Bronchial epithelial cell (primary cell): ENCODE measurements around the gene CACNA1G. TPM values are rescaled to one million over a fixed set of nuclear protein-coding genes. Genes with fewer than 3 reads are reported as not detected.

Experiments
- DNase-seq: peaks from one replicate; pipeline ENCODE4 v3.0.0-alpha.2; 2010; ENCODE audit warnings: low read depth
- FAIRE-seq: peaks from 2 replicates; lab custom pipeline; 2011; peaks lifted over from hg19 to GRCh38; lab: Jason Lieb, UNC
- H3K27me3 ChIP-seq: 2 replicates; pipeline ENCODE4 v1.5.1; 2011; ENCODE audit warnings: low read length; ENCODE audit not compliant: control insufficient read depth, insufficient read depth
- H3K36me3 ChIP-seq: 2 replicates; pipeline ENCODE4 v1.5.1; 2011; ENCODE audit warnings: low read length; ENCODE audit not compliant: control insufficient read depth, insufficient read depth
- H3K4me3 ChIP-seq: 2 replicates; pipeline ENCODE4 v1.5.1; 2011; ENCODE audit warnings: mild to moderate bottlenecking, low read depth, low read length, control low read depth
- total RNA-seq: library from RNA; depleted of rRNA; stranded (reverse); fragments of >200 nt; gene quantifications from 2 replicates; pipeline ENCODE4 v1.2.1, GENCODE V29; 2014
- TF ChIP-seq, protein P1 (sequence below): IDR thresholded peaks from 2 replicates; pipeline ENCODE4 v1.5.1; 2011; ENCODE audit warnings: mild to moderate bottlenecking, moderate library complexity, low read length, control low read depth, inconsistent platforms; ENCODE audit not compliant: insufficient read depth, severe bottlenecking

CACNA1G gene
- total RNA-seq, 1 donor from 2014 or later: not detected

DNA sequence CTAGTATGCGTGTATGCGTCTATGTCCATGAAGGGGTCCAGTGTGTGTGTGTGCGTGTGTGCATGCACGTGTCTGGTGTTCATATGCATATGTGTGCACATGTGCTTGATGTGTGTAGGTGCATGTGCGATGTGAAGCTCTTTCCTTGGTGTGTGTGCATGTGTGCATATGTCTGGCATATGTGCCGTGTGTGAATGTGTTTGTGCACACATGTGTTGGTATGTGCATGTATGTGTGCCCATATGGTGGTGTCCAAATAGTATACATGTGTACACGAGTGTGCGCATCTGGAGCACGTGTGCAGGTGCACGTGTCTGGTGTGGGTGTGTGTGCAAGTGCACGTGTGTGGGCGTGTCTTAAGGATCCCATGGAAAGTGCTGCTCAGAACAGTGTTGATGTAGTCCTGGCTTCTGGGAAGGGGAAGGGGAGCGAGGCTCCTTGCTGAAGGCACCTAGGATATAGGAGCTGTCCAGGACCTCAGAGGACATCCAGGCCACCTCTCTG, 17.0 kb downstream of the CACNA1G start:
- TF ChIP-seq, protein P1, sequence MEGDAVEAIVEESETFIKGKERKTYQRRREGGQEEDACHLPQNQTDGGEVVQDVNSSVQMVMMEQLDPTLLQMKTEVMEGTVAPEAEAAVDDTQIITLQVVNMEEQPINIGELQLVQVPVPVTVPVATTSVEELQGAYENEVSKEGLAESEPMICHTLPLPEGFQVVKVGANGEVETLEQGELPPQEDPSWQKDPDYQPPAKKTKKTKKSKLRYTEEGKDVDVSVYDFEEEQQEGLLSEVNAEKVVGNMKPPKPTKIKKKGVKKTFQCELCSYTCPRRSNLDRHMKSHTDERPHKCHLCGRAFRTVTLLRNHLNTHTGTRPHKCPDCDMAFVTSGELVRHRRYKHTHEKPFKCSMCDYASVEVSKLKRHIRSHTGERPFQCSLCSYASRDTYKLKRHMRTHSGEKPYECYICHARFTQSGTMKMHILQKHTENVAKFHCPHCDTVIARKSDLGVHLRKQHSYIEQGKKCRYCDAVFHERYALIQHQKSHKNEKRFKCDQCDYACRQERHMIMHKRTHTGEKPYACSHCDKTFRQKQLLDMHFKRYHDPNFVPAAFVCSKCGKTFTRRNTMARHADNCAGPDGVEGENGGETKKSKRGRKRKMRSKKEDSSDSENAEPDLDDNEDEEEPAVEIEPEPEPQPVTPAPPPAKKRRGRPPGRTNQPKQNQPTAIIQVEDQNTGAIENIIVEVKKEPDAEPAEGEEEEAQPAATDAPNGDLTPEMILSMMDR: no peak
- peak; percentile 95 for FAIRE-seq

DNA sequence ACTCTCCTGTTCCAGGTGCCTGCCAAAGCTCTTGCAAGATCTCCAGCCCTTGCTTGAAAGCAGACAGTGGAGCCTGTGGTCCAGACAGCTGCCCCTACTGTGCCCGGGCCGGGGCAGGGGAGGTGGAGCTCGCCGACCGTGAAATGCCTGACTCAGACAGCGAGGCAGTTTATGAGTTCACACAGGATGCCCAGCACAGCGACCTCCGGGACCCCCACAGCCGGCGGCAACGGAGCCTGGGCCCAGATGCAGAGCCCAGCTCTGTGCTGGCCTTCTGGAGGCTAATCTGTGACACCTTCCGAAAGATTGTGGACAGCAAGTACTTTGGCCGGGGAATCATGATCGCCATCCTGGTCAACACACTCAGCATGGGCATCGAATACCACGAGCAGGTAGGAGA, 17.7 kb downstream of the CACNA1G start:
- Histone ChIP-seq H3K36me3 (no peaks in the 10 kb centered on the region), H3K4me3 (no peak overlapping the region), H3K27me3 (no peaks in the 10 kb centered on the region)
- no peak for DNase-seq
- TF ChIP-seq, protein P1: no peak
- FAIRE-seq: no peak

More for the DNA sequence above, 17.0 kb downstream of the CACNA1G start:
- Histone ChIP-seq H3K36me3 (no peaks in the 10 kb centered on the region), H3K4me3 (no peak overlapping the region), H3K27me3 (no peaks in the 10 kb centered on the region)
- no peak for DNase-seq

- TF ChIP-seq, protein P1: no peak
- DNase-seq: no peak
- no peak overlapping the region for H3K4me3 ChIP-seq
- no peaks in the 10 kb centered on the region for H3K27me3 ChIP-seq
- no peak for FAIRE-seq
- H3K36me3 ChIP-seq: no peaks in the 10 kb centered on the region
Measured at GRCh38 chr17:50579399-50579798, 18.9 kb downstream of the CACNA1G start.

DNA sequence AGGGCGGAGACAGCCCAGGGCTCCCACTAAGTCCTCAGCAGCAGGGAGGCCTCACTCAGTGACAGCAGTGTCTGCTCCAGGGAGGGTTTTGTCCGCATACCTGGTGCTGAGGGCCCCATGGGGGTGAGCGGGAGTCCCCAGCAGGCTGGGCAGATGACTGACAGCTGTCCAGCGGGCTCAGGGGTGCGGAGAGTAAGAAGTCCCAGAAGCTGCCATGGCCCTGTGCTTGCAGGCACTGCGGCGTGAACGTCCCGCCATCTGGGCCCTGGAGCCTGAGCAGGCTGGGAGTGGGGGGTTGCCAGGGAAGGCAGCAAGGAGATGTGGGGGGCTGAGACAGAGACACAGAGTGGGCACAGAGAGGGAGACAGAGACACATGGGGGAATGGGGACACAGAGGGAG, 20.1 kb downstream of the CACNA1G start:
- no peak for FAIRE-seq
- H3K36me3 ChIP-seq: no peaks in the 10 kb centered on the region
- no peaks in the 10 kb centered on the region for H3K27me3 ChIP-seq
- no peak overlapping the region for H3K4me3 ChIP-seq
- TF ChIP-seq, protein P1: no peak
- DNase-seq: no peak

GRCh38 chr17:50581316-50581715, 20.8 kb downstream of the CACNA1G start:
- no peak for FAIRE-seq
- no peak for DNase-seq
- TF ChIP-seq, protein P1: no peak
- no peaks in the 10 kb centered on the region for H3K27me3 ChIP-seq
- no peaks in the 10 kb centered on the region for H3K36me3 ChIP-seq
- H3K4me3 ChIP-seq: no peak overlapping the region

DNA sequence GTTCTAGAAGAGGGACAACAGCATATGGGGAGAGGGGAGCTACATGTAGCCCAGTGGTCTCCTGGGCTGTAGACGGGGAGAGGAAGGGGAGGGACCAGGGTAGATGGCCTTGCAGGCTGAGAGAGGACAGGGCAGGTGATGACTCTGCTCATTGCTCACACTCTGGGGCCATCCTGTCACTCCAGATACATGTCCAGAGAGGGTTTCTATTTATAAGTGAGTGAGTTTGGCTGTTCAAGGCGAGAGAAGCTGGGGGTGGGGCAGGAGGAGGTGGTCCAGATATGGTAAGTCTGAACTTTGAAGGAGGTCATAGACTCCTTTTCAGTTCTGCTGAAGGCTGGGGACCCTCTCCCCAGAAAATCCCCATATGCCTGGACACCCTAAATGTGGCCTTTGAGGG, 22.2 kb downstream of the CACNA1G start:
- Histone ChIP-seq H3K4me3 (no peak overlapping the region), H3K27me3 (no peaks in the 10 kb centered on the region), H3K36me3 (no peaks in the 10 kb centered on the region)
- TF ChIP-seq, protein P1: no peak
- FAIRE-seq (no peak), DNase-seq (no peak)
